HG03066 (cell line): ENCODE measurements around the gene CST7.

Source experiments
- ATAC-seq: cut with Tn5 transposase; IDR thresholded peaks from one replicate; pipeline ENCODE4 v1.9.1; 2021; ENCODE audit warnings: low read depth; ENCODE audit not compliant: unreplicated experiment

CST7 gene

DNA sequence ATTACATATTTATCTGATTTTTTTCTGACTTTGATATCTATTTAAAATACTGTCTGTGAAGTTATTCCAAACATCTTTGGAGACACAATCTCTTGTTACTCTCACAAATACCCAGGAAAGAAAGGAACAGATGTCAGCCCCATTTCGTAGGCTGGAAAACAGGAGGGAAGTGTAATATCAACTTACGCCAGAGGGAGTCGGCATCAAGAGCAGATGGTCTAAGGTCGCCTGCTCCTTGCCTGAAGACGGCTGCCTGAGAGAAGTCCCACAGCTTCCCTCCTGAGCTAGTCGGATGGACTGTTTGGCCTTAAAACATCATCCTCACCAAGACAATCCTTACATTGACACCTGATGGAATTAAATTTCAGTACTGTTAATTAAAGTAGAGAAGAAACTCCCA lies 13.4 kb downstream of the CST7 start:
- no peak for ATAC-seq

DNA sequence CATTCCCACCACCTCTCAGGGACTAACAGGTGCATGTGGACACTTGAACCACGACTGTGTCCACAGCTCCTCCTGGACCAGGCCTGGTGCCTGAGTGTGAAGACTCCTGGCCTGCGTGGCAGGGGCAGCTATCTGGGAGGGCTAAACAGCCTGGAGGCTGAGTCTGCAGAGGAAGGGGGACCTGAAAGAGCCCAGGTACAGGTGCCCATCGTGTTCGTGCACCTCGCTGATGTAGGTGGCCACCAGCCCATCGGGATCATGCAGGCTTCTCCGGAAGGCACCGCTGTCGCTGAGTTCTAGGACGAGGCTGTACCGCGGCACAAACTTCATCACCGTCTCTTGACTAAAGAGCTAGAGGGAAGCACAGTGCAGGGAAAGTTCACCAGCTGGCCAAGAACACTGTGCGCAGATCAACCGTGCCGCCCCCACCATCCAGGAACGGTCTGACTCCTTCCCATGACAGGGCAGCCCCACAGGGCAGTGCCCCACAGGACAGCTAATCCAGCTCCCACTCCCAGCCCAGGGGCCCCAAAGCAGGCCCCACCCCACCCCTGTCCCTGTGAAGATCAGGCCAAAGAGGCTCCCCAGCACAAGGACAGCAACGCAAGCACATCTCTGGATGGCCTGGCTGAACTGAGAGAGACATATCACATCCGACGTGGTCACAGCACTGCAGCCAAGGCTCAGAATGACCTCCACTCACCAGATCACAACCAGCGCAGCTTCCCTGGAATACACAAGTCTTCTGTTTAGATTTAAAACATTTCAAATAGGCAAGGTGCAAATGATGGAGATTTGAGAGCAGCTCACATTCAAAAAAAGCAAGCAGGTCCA lies 14.8 kb downstream of the CST7 start:
- ATAC-seq, result no peak

DNA sequence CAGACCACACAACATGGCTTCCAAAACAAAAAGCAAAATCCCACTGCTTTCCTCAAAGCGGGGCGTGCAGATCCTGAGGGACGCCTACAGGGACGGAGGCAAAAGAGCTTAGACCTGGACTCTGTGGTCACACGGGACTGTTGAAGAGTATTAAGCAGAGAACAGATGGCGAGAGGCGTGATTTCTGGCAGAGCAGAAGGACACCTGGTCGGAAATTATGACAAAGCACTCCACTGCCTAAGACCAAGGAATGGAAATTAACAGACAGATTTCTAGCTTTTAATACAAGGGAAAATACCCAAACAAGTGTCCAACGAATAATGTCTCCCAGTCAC lies 15.4 kb downstream of the CST7 start:
- ATAC-seq, result no peak

DNA sequence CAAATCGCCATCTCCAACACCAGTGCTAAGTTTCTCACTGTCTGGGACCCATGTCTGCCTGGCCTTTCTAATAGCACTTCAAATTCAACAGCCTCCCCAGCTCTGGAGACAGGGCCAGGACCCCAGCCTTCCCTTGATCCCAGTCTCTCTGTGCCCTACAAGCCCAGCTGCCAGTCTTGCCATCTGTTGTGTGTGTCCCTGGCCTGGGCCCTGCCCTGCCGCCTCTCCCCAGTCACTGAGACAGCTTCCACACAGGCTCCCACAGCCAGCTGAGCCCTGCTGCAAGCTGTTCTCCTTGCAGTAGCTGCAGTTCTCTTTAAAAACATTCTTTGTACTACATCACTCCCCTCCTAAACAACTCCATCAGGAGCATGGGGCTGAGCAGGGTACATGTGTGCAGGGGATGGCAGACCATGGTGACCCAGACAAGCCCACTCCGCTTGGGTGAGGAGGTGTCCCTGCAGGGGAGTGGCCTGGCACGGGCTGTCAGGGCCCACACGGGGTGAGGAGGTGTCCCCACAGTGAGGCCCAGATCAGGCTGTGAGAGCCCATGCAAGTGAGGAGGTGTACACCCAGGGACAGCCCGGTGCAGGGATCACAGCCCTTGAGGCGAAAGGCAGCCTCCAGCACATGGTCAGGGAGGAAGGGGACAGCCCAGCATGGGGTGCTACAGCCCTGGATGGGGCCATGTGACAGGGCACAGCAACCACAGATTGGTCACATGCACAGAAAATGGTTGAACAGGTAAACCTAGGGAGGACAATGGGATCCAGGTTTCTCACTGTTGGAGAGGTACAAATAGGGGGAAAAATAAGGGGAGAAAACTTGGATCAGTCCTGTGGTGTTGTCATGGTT lies 16.2 kb downstream of the CST7 start:
- ATAC-seq, result no peak

- no peak for ATAC-seq
Observed at GRCh38 chr20:24966317-24967012, 17.4 kb downstream of the CST7 start.

DNA sequence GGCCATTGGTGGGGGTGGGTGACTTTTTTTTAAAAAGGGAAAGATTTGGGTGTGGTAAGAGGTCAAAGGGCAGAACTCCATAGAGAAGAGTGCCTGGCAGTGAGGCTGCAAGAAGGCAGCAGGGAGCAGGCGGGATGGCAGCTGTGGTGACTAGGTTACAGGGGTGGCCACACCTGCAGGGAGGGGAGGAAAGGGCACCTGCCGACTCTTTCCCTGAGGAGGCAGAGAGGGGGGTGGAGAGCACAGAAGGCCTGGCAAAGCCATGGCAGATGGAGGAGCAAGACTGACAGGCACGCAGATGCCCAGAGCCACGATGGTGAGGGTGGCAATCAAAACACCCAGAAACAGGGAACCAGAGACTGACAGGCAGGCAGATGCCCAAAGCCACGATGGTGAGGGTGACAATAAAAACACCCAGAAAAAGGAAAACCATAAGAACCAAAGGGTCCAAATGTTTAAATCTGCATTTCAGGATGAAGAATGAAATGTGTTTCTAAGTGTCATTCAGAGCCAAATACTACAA lies 19.3 kb downstream of the CST7 start:
- no peak for ATAC-seq

- no peak for ATAC-seq
Observed at GRCh38 chr20:24969186-24970029, 20.3 kb downstream of the CST7 start.

DNA sequence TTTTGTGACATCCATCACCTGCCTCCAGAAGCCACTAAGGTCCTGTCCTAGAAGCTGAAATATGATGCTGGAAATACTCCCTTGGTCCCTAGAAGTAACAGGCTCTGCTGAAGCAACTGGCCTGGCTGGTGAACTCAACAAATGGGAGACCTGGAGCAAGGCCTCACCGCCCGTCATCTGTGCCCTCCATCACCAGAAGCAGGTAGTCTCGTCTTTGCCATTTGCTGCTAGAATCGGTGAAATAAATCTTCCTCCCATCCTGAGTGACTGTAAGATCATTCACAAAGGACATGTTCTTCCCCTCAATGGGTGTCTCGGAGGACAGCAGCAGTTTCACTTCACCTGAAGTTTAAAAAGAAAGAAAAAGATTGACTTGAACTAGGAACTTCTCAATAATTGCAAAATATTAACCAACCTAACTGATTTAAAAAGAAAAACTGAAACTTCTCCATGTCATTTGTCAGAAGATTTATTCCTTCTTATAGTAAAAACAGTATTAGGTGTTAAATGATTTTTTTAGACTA lies 21.0 kb downstream of the CST7 start:
- no peak for ATAC-seq

DNA sequence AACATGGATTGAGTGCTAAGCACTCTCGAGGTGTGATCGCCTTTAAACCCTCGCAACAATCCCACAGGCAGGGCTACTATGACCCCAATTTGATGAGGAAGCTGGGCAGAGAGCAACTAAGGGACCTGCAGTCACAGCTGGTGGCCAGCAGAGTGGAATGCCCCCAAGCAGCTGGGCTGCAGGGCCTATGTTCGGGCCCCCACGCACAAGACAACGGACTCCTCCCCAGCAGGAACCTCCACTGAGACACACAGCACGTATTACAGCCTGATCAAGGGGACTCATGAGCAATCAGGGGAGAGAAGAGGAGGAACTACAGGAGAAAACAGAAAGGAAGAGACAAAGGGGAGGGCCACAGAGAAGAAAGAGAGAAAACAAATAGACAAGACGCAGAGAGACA lies 21.7 kb downstream of the CST7 start:
- no peak for ATAC-seq

DNA sequence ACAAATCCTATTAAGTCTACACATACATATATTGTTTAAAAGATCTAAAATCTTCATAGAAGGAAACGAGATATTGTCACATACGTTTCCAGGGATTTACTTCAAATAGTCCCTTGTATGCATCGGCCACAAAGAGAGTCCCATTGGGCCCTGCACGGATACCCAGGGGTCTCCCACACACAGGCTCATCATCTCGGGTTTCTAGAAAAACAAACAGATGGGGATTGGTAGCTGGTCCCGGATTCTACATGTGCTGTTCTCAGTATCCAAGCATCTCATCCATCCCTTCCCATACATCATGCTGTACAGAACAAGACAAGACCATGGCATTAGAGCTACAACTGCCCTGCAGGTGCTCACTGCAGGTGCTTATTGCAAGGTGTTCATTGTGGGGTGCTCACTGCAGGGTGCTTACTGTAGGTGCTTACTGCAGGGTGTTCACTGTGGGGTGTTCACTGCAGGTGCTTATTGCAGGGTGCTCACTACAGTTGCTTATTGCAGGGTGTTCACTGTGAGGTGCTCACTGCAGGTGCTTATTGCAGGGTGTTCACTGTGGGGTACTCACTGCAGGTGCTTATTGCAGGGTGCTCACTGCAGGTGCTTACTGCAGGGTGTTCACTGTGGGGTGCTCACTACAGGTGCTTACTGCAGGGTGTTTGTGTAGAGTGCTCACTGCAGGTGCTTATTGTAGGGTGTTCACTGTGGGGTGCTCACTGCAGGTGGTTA lies 22.5 kb downstream of the CST7 start:
- ATAC-seq, result no peak

DNA sequence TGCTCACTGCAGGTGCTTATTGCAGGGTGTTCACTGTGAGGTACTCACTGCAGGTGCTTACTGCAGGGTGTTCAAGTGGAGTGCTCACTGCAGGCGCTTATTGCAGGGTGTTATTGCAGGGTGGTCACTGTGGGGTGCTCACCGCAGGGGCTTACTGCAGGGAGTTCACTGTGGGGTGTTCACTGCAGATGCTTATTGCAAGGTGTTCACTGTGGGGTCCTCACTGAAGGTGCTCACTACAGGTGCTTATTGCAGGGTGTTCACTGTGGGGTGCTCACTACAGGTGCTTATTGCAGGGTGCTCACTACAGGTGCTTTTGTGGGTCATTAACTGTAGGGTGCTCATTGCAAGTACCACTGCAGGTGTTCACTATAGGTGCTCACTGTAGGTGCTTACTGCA lies 23.3 kb downstream of the CST7 start:
- ATAC-seq, result no peak

- no peak for ATAC-seq
Observed at GRCh38 chr20:24977336-24977735, 28.3 kb downstream of the CST7 start.

DNA sequence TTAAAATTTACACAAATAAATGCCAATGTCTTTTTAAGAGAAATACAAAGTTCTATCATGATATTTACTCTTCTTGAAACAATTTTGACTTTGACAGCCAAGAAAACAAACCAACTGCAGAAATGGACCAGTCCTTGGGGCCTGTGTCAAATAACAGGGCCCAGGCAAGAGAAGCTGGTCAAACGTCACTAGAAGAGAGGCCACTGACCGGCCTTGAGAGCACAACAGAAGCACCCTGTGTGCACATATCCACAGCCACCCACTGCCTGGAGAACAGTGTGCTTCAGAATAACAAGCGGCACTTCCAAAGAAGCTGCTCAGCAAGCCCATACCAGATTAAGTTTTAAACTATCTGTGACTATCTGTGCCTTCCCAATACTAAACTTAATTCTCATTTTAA lies 28.7 kb downstream of the CST7 start:
- no peak for ATAC-seq

DNA sequence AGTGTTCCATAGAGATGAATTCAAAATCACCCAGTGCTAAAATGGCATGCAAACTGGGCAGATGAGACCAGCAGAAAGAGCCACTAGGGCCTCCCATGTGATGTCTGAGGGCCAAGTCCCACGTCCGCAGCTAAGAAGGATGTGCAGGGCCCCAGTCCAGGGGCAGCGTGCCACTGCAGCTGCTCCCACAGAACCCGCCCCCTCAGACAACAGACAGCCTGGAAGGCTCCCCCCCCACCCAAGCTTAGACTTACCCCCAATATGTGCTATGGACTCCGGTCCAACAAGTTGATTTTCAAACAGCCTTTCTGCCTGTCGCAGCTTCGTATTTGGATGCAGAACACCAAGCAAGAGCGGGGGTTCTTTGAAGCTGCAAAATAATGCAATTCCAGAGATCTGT lies 29.4 kb downstream of the CST7 start:
- no peak for ATAC-seq

GRCh38 chr20:24979036-24979960 lies 30.2 kb downstream of the CST7 start:
- no peak for ATAC-seq

DNA sequence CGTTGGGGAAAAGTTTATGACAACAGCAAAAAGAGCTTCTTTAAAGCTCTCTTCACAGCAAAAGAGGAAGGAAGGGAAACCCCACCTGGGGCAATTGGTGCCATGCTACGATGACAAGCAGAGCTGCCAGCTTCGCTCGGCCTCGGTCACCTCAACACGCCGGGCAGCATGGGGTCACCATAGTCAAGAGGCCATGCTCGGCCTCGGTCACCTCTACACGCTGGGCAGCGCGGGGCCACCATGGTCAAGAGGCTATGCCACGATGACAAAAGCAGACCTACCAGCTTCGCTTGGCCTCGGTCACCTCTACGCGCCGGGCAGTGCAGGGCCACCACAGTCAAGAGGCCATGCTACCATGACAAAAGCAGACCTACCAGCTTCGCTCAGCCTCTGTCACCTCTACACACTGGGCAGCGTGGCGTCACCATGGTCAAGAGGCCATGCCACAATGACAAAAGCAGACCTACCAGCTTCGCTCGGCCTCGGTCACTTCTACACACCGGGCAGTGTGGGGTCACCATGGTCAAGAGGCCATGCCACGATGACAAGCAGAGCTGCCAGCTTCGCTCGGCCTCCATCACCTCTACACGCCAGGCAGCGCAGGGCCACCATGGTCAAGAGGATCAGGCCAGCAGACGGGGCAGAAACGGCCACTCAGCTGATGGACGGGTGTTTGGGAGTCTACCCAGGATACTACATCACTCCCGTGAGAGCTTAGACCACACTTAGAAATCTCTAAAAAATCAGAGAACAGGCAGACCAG lies 31.4 kb downstream of the CST7 start:
- ATAC-seq, result no peak

DNA sequence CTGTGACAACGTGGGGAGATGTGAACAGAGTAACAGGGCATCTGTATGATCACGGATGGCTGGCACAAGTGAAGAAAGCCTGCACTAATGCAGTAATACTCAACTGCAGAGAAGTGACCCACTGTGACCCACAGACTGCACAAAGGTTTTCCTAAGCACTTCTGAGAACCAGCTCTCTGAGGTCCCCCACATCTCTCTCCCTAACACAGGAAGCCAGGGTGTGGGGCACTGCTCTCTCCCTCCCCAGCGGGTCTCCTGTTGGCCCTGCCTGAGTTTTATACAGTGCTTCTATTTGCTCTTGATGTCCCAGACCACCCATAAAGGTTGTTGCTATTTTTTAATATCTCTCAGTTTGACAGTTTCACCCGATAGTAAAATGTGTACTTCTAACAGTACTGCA lies 32.2 kb downstream of the CST7 start:
- no peak for ATAC-seq

DNA sequence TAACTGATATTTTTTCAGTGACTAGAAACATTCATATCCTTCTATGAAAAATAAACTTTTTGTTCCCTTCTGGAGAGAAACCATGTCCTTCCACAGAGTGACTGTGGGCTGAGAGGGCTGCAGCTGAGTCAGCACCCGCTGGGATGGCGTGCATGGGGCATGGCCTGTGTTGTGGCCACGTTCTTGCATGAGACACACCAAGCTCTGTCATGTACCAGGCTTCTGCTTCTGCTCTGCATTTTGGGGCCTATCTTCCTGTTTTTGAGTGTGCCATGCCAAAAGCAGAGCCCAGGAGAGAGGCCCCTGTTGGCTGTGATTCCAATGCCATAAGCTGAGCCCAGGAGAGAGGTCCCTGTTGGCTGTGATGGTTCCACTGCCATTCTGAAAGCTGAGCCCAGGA lies 32.7 kb downstream of the CST7 start:
- ATAC-seq, result no peak
